Effector memory CD4-positive, alpha-beta T cell (primary cell): Measurements from ENCODE around the gene MAPKAP1.

Experiments used
- DNase-seq, 3 donors: peaks; one replicate each; pipeline ENCODE4 v3.0.0-alpha.2; 2020
- H3K27ac ChIP-seq: 2 replicates; pipeline ENCODE4 v1.7.0; 2013; ENCODE audit warnings: mild to moderate bottlenecking, low read length, moderate library complexity; ENCODE audit not compliant: insufficient read depth, poor library complexity, severe bottlenecking
- H3K27me3 ChIP-seq: replicated peaks from 2 replicates; pipeline ENCODE4 v1.7.0; 2013; ENCODE audit warnings: mild to moderate bottlenecking, low read length; ENCODE audit not compliant: insufficient read depth, control insufficient read depth, poor library complexity, severe bottlenecking
- H3K36me3 ChIP-seq: 2 replicates; pipeline ENCODE4 v1.7.0; 2013; ENCODE audit warnings: mild to moderate bottlenecking, low read length, moderate library complexity; ENCODE audit not compliant: control insufficient read depth, insufficient read depth
- H3K4me1 ChIP-seq: 2 replicates; pipeline ENCODE4 v1.7.0; 2013; ENCODE audit warnings: low read length, mild to moderate bottlenecking; ENCODE audit not compliant: control insufficient read depth, insufficient read depth, poor library complexity, severe bottlenecking
- H3K4me3 ChIP-seq: 2 replicates; pipeline ENCODE4 v1.7.0; 2013; ENCODE audit warnings: low read length, low read depth, mild to moderate bottlenecking; ENCODE audit not compliant: insufficient read depth, poor library complexity, severe bottlenecking
- H3K9me3 ChIP-seq: 2 replicates; pipeline ENCODE4 v1.7.0; 2013; ENCODE audit warnings: mild to moderate bottlenecking, low read length, moderate library complexity; ENCODE audit not compliant: control insufficient read depth

Gene MAPKAP1

DNA sequence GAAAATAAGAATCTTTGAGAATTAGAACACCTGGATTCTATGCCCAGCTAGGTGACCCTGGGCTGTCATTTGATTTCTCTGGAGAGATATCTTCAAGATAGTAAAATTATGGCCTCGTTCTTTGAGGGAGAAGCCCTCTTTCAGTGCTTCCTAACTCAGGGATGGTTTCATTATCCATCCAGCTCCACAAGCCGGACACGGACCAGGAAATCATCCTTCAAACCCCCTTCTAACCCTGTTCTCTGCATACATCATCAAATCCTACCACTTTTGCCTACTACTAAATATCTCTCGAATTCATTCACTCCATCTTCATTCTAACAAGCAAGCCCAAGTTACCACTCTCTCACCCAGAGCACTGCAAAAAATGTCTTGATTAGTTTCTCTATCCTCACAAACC is 57.2 kb downstream of the MAPKAP1 start:
- no peak for DNase-seq
- H3K4me3 ChIP-seq, result no peak overlapping the region

DNA sequence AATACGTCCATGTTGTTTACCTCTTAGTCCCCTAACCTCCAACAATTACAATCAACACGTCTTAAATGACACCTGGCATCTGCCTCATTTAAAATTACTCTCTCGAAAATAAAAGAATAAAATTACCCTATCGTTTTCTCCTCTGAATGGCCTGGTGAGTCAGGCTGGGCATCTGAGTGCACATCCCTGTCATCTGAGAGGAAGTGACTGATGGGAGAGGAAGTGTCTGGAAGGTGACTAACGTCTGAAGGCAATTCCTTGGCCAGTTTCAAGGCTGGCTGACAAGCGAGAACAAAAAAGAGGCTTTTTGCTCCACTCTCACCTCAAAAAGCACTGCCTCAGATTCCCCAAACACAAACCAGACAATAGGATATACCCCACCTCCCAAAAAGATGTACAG is 57.7 kb downstream of the MAPKAP1 start:
- Histone ChIP-seq H3K27ac (no peak overlapping the region), H3K4me3 (no peak overlapping the region), H3K4me1 (peaks cover 12% of the 10 kb centered on the region), H3K9me3 (no peaks in the 10 kb centered on the region), H3K36me3 (no peaks in the 10 kb centered on the region), H3K27me3 (no peaks in the 10 kb centered on the region)
- DNase-seq, result no peak

More for the DNA sequence above, 57.2 kb downstream of the MAPKAP1 start:
- Histone ChIP-seq H3K27me3 (no peaks in the 10 kb centered on the region), H3K9me3 (no peaks in the 10 kb centered on the region), H3K4me1 (peaks cover 12% of the 10 kb centered on the region), H3K27ac (no peak overlapping the region), H3K36me3 (no peaks in the 10 kb centered on the region)

DNA sequence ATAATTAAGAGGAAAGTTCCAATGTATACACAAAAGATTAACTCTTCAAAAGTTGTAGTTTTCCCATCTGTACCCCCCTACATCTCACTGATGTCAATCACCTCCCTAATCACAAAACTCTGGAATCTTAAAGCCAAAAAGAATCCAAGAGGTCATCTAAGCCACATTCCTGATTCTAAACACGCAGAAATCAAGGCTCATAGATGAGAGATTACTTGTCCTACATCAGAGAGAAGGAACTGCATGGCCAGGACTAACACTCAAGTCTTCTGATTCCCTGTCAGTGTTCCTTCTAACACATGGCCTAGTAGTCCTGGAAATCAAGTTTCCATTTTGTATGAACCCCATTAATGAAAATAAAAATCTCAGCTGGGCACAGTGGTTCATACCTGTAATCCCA is 58.7 kb downstream of the MAPKAP1 start:
- no peaks in the 10 kb centered on the region for H3K9me3 ChIP-seq
- no peak for DNase-seq
- peaks cover 12% of the 10 kb centered on the region for H3K4me1 ChIP-seq
- H3K27me3 ChIP-seq, result no peaks in the 10 kb centered on the region
- no peak overlapping the region for H3K4me3 ChIP-seq
- no peaks in the 10 kb centered on the region for H3K36me3 ChIP-seq
- H3K27ac ChIP-seq, result no peak overlapping the region

DNA sequence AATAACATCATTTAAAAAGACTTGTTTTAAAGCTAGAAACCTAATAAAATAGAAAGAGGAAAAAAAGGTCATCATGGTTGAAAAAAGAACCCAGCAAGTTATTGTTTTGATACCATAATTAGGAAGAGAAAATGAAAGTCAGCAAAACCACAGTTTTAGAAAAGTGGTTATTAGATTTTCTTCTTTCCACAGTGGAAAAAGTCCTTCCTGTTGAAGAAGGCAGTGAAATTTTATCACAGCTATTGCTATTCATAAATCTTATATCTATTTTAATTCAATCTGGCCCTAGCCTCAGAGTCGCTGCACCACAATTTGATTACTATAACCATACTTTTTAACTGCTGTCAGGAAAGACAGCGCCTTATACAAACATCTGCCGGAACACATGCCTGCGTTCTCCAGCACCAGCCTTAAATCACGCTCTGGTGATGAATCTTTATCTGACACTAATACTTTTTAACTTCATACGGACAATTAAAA is 60.3 kb downstream of the MAPKAP1 start:
- Histone ChIP-seq H3K36me3 (no peaks in the 10 kb centered on the region), H3K27ac (no peak overlapping the region), H3K4me1 (peaks cover 12% of the 10 kb centered on the region), H3K4me3 (peak overlapping the region; percentile 41), H3K27me3 (no peaks in the 10 kb centered on the region), H3K9me3 (no peaks in the 10 kb centered on the region)
- DNase-seq, result no peak

DNA sequence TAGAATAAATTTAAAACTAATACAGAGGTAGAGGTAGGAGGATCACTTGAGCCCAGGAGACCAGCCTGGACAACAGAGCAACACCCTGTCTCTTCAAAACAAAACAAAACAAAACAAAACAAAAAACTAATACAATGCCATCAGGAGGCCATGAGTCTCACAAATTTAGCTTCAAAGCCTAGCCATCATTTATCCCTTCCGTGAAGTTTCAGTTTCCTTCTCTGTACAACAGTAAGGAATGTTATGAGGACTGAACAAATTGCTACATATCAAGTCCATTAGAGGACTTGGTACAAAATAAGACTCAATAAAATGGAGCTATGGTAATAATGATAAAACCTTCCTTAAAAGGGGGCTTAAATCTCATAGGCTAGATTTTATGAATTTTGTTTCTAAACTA is 60.8 kb downstream of the MAPKAP1 start:
- no peak for DNase-seq
- no peaks in the 10 kb centered on the region for H3K27me3 ChIP-seq
- H3K36me3 ChIP-seq, result no peaks in the 10 kb centered on the region
- no peaks in the 10 kb centered on the region for H3K9me3 ChIP-seq
- H3K4me3 ChIP-seq, result peak overlapping the region; percentile 41
- H3K4me1 ChIP-seq, result peaks cover 12% of the 10 kb centered on the region
- H3K27ac ChIP-seq, result no peak overlapping the region

DNA sequence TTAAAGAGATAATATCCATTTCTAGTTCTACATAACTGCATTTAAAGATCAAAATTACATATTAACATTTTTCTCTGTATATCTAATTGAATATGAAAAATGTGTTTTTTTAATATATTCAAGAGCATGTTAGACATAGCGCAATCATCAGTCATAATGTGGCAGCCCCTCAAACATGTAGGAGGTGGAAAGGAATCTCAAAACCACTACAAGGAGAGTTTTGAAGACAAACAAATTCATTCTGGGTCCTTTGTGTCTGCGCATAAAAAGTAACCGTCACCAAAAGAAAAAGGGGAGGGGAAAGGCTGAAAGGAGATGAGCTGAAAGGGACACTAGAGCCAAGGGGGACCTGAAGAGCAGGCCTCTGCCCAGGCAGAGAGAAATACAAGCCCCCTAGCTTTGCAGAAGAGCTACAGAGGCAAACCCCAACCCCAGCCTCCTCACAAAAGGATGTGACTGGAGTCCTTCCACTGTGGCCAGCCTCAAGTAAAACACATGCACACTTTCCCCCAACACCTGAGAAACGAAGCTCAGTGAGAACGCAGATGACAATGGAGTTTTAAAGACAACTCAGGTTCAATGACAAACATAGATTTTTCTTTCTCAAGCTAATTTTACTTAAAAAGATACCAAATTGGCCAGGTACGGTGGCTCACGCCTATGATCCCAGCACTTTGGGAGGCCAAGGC is 62.0 kb downstream of the MAPKAP1 start:
- Histone ChIP-seq H3K4me1 (peaks cover 12% of the 10 kb centered on the region), H3K9me3 (no peaks in the 10 kb centered on the region), H3K27ac (no peak overlapping the region), H3K4me3 (no peak overlapping the region), H3K27me3 (no peaks in the 10 kb centered on the region), H3K36me3 (no peaks in the 10 kb centered on the region)
- DNase-seq, result no peak

DNA sequence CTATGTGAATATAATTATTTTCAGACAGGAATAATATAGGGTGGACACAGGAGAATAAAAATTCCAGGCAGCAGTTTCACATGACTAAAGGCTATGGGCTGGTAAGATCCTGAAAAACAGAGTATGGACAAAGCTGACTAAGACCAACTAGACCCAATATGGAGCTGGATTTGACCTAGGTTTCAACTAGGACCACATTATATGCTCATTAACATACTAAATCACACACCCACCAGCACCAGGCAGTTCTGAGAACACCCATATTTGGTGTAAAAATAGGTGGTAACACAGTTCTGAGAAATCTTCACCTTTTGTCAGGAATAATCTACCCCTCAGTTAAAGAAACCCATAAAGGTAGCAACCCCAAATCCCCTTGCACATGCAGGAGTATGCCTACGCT is 64.7 kb downstream of the MAPKAP1 start:
- peaks cover 3% of the 10 kb centered on the region for H3K4me1 ChIP-seq
- H3K27me3 ChIP-seq, result no peaks in the 10 kb centered on the region
- no peak overlapping the region for H3K27ac ChIP-seq
- DNase-seq, result no peak
- no peaks in the 10 kb centered on the region for H3K36me3 ChIP-seq
- no peaks in the 10 kb centered on the region for H3K9me3 ChIP-seq
- H3K4me3 ChIP-seq, result no peak overlapping the region

DNA sequence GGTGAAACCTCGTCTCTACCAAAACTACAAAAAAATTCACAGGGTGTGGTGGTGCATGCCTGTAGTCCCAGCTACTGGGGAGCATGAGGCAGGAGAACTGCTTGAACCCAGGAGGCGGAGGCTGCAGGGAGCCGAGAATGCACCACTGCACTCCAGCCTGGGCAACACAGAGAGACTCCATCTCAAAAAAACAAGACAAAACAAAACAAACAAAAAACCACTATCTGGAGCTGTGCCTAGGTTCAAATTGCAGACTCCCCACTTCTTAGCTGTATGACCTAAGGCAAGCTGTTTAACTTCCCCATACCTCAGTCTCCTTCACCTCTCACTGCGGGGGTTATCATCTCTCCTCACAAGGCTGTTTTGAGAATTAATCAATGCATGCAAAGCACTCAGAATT is 68.0 kb downstream of the MAPKAP1 start:
- Histone ChIP-seq H3K9me3 (no peaks in the 10 kb centered on the region), H3K36me3 (no peaks in the 10 kb centered on the region), H3K27ac (no peak overlapping the region), H3K27me3 (no peaks in the 10 kb centered on the region), H3K4me1 (peaks cover 2% of the 10 kb centered on the region), H3K4me3 (no peak overlapping the region)
- no peak for DNase-seq

DNA sequence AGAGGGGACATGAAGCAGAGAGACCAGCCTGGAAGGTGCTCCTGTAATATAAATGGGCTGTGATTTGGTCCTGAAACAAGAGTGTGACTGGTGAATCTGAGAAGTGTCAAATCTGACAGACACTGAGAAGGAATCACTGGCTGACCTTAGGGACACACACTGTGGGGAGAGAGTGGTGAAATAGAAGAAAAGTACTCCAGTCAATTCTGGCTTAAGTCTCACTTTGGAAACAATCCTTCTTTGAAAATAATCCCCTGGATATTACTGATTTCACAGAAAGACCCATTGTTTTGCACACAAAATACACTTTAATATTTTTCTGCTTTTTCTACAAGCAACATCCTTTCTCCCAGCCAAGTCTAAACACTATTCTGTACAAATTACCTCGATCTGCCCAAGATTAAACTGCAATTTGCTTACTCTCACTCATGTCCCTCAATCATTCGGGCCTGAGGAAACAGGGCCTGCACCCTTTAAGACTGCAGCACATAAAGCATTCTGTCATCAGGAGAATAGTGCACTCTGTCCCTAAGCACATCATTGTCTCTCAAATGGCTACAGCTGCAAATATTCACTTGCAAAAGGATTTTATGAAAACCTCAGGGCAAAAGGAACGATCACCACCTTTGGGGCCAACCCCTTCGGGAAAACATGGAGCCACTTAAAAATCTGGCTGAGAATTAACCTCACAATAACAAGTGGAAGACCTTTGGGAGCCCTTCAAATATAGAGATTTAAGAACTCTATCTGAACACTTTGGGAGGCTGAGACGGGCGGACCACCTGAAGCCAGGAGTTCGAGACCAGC is 68.6 kb downstream of the MAPKAP1 start:
- Histone ChIP-seq H3K4me1 (peaks cover 3% of the 10 kb centered on the region), H3K4me3 (no peak overlapping the region), H3K27me3 (no peaks in the 10 kb centered on the region), H3K36me3 (no peaks in the 10 kb centered on the region), H3K9me3 (no peaks in the 10 kb centered on the region), H3K27ac (no peak overlapping the region)
- DNase-seq, result no peak

DNA sequence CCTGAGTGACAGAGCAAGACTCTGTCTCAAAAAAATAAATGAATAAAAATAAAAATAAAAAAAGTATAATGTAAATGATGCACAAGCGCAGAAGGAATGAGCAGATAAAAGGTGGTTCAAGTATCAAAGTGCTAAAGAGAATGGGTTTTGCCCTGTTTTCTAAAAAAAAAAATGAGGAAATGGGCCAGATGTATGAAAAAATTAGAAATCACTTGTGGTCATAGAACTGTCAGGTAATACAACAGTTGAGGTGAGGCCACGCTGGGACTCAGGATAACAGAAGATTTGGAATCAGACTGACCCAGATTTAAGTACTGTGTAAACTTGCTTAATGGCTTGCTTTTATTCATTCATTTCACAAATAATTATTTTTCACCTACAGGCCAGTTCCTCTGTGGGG is 69.8 kb downstream of the MAPKAP1 start:
- no peaks in the 10 kb centered on the region for H3K27me3 ChIP-seq
- no peaks in the 10 kb centered on the region for H3K9me3 ChIP-seq
- no peaks in the 10 kb centered on the region for H3K36me3 ChIP-seq
- no peak overlapping the region for H3K27ac ChIP-seq
- H3K4me1 ChIP-seq, result peaks cover 8% of the 10 kb centered on the region
- no peak overlapping the region for H3K4me3 ChIP-seq
- no peak for DNase-seq
